Measurements from ENCODE around the gene CAB39.
A peak's percentile ranks its signal among the peaks of the same experiment; 100 is the strongest.
"Not testable (repeated sequence)": the region's sequence is repeated elsewhere in the genome, so short reads cannot be mapped to it uniquely, and the experiment has no call there.

The CAB39 gene

GRCh38 chr2:230684270-230685168 lies 28.1 kb upstream of the CAB39 start:
- no peak for DNase-seq (ENCODE audit: low spot score)

- no peak for DNase-seq (ENCODE audit: low spot score)
These were observed 27.5 kb upstream of the CAB39 start for GRCh38 chr2:230685178-230685577.

GRCh38 chr2:230687498-230687897 lies 25.1 kb upstream of the CAB39 start:
- no peak for DNase-seq (ENCODE audit: low spot score)

GRCh38 chr2:230688490-230688889 lies 24.2 kb upstream of the CAB39 start:
- DNase-seq (ENCODE audit: low spot score), result no peak

- DNase-seq (ENCODE audit: low spot score), result no peak
These were observed 22.2 kb upstream of the CAB39 start for GRCh38 chr2:230690439-230690838.

GRCh38 chr2:230691005-230691647 lies 21.5 kb upstream of the CAB39 start:
- no peak for DNase-seq (ENCODE audit: low spot score)

- DNase-seq (ENCODE audit: low spot score), result no peak
These were observed 19.9 kb upstream of the CAB39 start for GRCh38 chr2:230692760-230693159.

GRCh38 chr2:230693411-230693810 lies 19.2 kb upstream of the CAB39 start:
- no peak for DNase-seq (ENCODE audit: low spot score)

- no peak for DNase-seq (ENCODE audit: low spot score)
These were observed 18.4 kb upstream of the CAB39 start for GRCh38 chr2:230694241-230694640.

GRCh38 chr2:230695551-230695950 lies 17.1 kb upstream of the CAB39 start:
- DNase-seq (ENCODE audit: low spot score), result no peak

- no peak for DNase-seq (ENCODE audit: low spot score)
These were observed 16.0 kb upstream of the CAB39 start for GRCh38 chr2:230696670-230697069.

- DNase-seq (ENCODE audit: low spot score), result no peak
These were observed 15.0 kb upstream of the CAB39 start for GRCh38 chr2:230697676-230698075.

GRCh38 chr2:230698753-230699152 lies 13.9 kb upstream of the CAB39 start:
- not testable (repeated sequence) for DNase-seq (ENCODE audit: low spot score)

- no peak for DNase-seq (ENCODE audit: low spot score)
These were observed 12.2 kb upstream of the CAB39 start for GRCh38 chr2:230700447-230700846.

GRCh38 chr2:230701308-230701707 lies 11.3 kb upstream of the CAB39 start:
- DNase-seq (ENCODE audit: low spot score), result no peak

- DNase-seq (ENCODE audit: low spot score), result not testable (repeated sequence)
These were observed 10.2 kb upstream of the CAB39 start for GRCh38 chr2:230702457-230702856.

GRCh38 chr2:230703514-230703913 lies 9.1 kb upstream of the CAB39 start:
- DNase-seq (ENCODE audit: low spot score), result no peak

GRCh38 chr2:230706053-230706521 lies 6.6 kb upstream of the CAB39 start:
- no peak for DNase-seq (ENCODE audit: low spot score)

GRCh38 chr2:230706966-230707365 lies 5.7 kb upstream of the CAB39 start:
- DNase-seq (ENCODE audit: low spot score), result no peak

- DNase-seq (ENCODE audit: low spot score), result no peak
These were observed 4.4 kb upstream of the CAB39 start for GRCh38 chr2:230708204-230708603.

- no peak for DNase-seq (ENCODE audit: low spot score)
These were observed 1.4 kb upstream of the CAB39 start for GRCh38 chr2:230711224-230711623.

GRCh38 chr2:230713331-230714135 lies 891 bp downstream of the CAB39 start:
- DNase-seq (ENCODE audit: low spot score), result peak; percentile 58

GRCh38 chr2:230714136-230714480 lies 1.5 kb downstream of the CAB39 start:
- DNase-seq (ENCODE audit: low spot score), result peak; percentile 82

All from RKO (cell line).